ENCODE results near the gene NKAIN1.

DNA sequence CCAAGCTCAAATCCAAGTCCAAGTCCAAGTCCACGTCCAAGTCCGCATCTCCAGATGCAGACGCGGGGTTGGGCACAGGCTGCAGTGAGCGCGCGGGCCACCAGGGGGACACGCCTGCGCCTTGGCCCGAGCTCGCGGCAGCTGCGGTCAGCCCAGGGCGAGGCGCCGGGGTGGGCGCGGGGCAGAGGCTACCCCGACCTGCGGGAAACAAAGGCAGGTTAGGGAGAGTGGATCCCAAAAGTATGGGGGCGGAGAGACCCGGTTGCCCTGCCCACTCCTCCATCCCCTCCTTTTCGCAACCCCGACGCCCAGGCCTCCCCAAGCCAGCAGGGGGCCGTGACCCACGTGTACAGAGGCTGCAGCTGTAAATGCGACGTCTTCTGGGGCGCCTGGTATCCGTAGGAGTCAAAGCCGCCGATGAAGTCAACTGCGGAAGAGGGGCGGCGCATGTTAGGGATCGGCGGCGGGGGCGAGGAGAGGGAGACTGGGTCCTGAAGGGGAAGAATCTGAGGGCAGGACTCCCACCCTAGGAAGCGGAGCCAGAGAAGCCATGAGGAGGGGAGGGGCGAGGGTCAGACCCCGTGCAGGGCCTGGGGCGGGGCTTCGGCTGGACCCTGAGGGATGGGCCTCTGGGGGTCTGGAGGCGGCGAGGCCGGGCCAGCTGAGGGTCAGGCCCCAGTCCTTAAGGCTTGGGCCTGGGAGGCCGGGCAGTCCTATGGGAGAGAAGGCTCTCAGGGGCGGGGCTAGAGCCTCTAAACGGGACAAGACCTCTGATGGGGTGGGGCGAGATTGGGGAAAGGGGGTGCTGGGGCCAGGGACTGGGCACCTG, 58.0 kb downstream of the NKAIN1 start:
- no peak for TF ChIP-seq EZH2 (IDR thresholded peaks at IDR 0.05)
- no peak for TF ChIP-seq FOXP2 (optimal IDR thresholded peaks at IDR 0.05; ENCODE audit: control extremely low read depth, extremely low read length, insufficient read depth)
- TF ChIP-seq POLR2AphosphoS5 (IDR thresholded peaks at IDR 0.05; ENCODE audit: borderline replicate concordance, low read depth, low read length) = no peak

Measured in SK-N-MC (cell line).